Measurements from ENCODE around the gene OPALIN.

Gene OPALIN

DNA sequence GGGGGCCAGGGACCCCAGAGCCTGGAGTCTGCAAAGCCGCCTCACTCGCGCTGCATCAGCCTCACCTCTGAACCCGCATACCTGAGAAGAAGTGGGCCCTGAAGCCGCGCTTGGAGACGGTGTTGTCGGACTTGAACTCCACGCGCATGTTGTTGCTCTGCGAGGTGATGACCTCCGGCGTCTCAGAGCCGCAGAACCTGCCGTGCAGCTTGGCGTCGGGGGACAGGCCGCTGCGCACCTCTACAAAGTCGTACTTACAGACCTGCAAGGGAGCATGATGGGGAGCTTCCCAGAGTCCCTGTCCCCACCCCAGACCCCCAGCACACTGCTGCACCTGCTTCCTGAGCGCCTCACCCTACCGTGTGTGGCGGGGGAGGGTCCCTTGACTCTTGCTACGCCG lies 25.7 kb upstream of the OPALIN start:
- Mint-ChIP-seq H3K27me3 (peaks cover 39 to 78% of the 10 kb centered on the region in 2 donors), H3K4me3 (no peak overlapping the region), H3K9me3 (no peaks in the 10 kb centered on the region), H3K4me1 (ENCODE audit: low read depth in 2 of 2) (no peaks in the 10 kb centered on the region), H3K27ac (no peak overlapping the region), H3K36me3 (ENCODE audit: insufficient read depth) (no peaks in the 10 kb centered on the region)
- no peak for ATAC-seq (replicated peaks)
- no peak for DNase-seq

DNA sequence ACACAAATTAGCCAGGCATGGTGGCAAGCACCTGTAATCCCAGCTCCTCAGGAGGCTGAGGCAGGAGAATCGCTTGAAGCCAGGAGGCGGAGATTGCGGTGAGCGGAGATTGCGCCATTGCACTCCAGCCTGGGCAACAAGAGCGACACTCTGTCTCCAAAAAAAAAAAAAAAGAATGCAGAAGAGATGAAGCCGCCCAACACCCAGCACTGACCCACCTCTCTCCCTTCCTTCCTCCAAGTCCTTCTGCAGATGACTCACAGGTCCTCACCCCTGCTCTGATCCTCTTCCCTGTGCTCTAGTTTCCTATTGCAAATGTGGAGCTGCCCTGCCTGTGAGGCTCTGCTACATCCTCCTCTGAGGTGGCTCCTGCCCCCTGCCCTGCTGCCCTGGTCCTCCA lies 22.0 kb upstream of the OPALIN start:
- no peaks in the 10 kb centered on the region for H3K9me3 Mint-ChIP-seq
- DNase-seq (no peak), ATAC-seq (replicated peaks) (peak; percentile 21)
- no peak overlapping the region for H3K27ac Mint-ChIP-seq
- H3K4me3 Mint-ChIP-seq = no peak overlapping the region
- H3K27me3 Mint-ChIP-seq = peaks cover 36 to 76% of the 10 kb centered on the region in 2 donors
- no peaks in the 10 kb centered on the region for H3K36me3 Mint-ChIP-seq (ENCODE audit: insufficient read depth)
- peaks cover 0 to under 1% of the 10 kb centered on the region in 2 donors for H3K4me1 Mint-ChIP-seq (ENCODE audit: low read depth in 2 of 2)

DNA sequence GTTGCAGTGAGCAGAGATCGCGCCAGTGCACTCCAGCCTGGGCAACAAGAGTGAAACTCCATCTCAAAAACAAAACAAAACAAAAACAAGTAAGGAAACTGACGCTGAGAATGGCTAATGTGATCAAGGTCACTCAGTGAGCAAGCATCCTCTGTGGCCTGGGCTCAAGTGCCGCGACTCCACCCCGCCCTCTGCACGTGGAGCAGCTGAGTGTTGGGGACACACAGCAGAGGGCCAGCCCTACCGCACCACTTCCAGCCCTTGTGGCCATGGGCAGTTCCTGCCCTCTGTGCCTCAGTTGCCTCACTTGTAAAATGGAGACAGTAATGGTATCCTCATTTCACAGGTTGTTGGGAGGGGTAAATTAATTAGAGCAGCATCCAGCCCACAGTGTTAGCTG lies 21.0 kb upstream of the OPALIN start:
- no peak overlapping the region for H3K4me3 Mint-ChIP-seq
- H3K36me3 Mint-ChIP-seq (ENCODE audit: insufficient read depth) = no peaks in the 10 kb centered on the region
- no peaks in the 10 kb centered on the region for H3K9me3 Mint-ChIP-seq
- peaks cover 0 to 6% of the 10 kb centered on the region in 2 donors for H3K4me1 Mint-ChIP-seq (ENCODE audit: low read depth in 2 of 2)
- DNase-seq = no peak
- no peak overlapping the region for H3K27ac Mint-ChIP-seq
- no peak for ATAC-seq (replicated peaks)
- peaks cover 37 to 76% of the 10 kb centered on the region in 2 donors for H3K27me3 Mint-ChIP-seq

DNA sequence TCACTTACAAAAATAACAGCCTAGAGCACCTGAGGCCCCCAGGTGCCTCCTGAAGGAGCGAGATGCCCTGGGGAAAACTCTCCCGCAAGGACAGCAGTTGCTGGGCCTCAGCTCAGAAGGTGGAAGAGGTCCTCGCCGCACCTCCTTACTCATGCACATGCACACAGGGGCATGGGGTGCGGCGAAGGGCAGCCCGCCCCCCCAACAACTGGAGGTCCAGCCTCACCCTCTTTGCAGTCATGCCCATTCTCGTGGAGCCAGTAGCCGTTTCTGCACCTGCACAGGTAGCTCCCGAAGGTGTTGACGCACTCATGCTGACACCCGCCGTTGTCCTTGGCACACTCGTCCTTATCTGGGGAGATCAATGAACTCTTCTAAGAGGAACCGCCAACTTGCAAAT lies 19.9 kb upstream of the OPALIN start:
- ATAC-seq (replicated peaks) (no peak), DNase-seq (no peak)
- Mint-ChIP-seq H3K9me3 (no peaks in the 10 kb centered on the region), H3K4me1 (ENCODE audit: low read depth in 2 of 2) (peaks cover 0 to 8% of the 10 kb centered on the region in 2 donors), H3K4me3 (no peak overlapping the region), H3K27me3 (peaks cover 39 to 76% of the 10 kb centered on the region in 2 donors), H3K27ac (no peak overlapping the region), H3K36me3 (ENCODE audit: insufficient read depth) (no peaks in the 10 kb centered on the region)

GRCh38 chr10:96377816-96378294 lies 19.1 kb upstream of the OPALIN start:
- no peak for ATAC-seq (replicated peaks)

DNA sequence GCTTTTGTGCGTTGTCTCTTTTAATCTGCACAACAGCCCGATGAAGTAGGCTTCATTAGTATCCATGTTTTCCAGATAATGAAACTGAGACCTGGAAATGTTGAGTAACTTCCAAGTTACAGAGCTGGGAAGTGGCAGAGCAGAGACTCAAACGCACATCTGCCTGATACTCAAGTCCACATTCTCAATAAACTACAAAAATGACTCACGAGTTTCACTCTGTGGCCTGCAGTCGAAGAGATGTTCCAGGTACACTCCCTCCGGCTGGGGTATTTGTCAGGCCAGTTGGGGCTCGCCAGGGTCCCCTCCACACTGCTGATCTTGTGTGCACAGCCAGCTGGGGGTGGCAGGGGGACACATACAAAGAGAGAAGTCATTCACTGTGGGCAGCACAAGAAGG lies 17.7 kb upstream of the OPALIN start:
- no peak overlapping the region for H3K27ac Mint-ChIP-seq
- no peaks in the 10 kb centered on the region for H3K36me3 Mint-ChIP-seq (ENCODE audit: insufficient read depth)
- H3K9me3 Mint-ChIP-seq = no peaks in the 10 kb centered on the region
- DNase-seq (no peak), ATAC-seq (replicated peaks) (no peak)
- H3K4me1 Mint-ChIP-seq (ENCODE audit: low read depth in 2 of 2) = peaks cover 0 to 8% of the 10 kb centered on the region in 2 donors
- H3K4me3 Mint-ChIP-seq = no peak overlapping the region
- H3K27me3 Mint-ChIP-seq = peaks cover 51 to 82% of the 10 kb centered on the region in 2 donors

More at GRCh38 chr10:96377816-96378294, 19.1 kb upstream of the OPALIN start:
- Mint-ChIP-seq H3K4me3 (no peak overlapping the region), H3K9me3 (no peaks in the 10 kb centered on the region), H3K36me3 (ENCODE audit: insufficient read depth) (no peaks in the 10 kb centered on the region), H3K4me1 (ENCODE audit: low read depth in 2 of 2) (peaks cover 0 to 8% of the 10 kb centered on the region in 2 donors), H3K27ac (no peak overlapping the region), H3K27me3 (peaks cover 45 to 78% of the 10 kb centered on the region in 2 donors)
- no peak for DNase-seq

- Mint-ChIP-seq H3K27ac (no peak overlapping the region), H3K4me3 (peak overlapping the region; percentile 53 to 57), H3K27me3 (peaks cover 46 to 80% of the 10 kb centered on the region in 2 donors), H3K4me1 (ENCODE audit: low read depth in 2 of 2) (peaks cover 0 to 10% of the 10 kb centered on the region in 2 donors), H3K9me3 (no peaks in the 10 kb centered on the region), H3K36me3 (ENCODE audit: insufficient read depth) (no peaks in the 10 kb centered on the region)
- ATAC-seq (replicated peaks) (peak; percentile 86), DNase-seq (peak; percentile 56 to 71 (median 57))
Measured at GRCh38 chr10:96374985-96375830, 16.4 kb upstream of the OPALIN start.

DNA sequence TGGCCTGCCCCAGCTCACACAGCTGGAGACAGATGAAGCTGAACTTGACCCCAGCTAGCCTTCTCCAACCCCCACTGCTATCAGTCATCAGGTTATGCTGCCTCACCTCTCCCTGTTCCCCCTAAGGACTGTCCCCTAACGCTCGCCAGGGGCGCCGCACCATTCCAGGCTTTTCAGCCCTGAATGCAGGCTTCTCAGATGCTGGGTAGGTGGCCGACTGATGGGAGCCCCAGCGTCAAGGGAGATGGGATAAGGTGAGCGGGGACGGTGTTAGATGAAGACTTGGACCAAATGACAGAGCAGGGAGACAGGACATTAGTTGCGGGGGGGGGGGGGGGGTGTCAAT lies 15.8 kb upstream of the OPALIN start:
- Mint-ChIP-seq H3K27ac (no peak overlapping the region), H3K4me3 (peak overlapping the region; percentile 53 to 57), H3K4me1 (ENCODE audit: low read depth in 2 of 2) (peaks cover 0 to 10% of the 10 kb centered on the region in 2 donors), H3K9me3 (no peaks in the 10 kb centered on the region), H3K36me3 (ENCODE audit: insufficient read depth) (no peaks in the 10 kb centered on the region), H3K27me3 (peaks cover 46 to 81% of the 10 kb centered on the region in 2 donors)
- DNase-seq (no peak), ATAC-seq (replicated peaks) (no peak)

DNA sequence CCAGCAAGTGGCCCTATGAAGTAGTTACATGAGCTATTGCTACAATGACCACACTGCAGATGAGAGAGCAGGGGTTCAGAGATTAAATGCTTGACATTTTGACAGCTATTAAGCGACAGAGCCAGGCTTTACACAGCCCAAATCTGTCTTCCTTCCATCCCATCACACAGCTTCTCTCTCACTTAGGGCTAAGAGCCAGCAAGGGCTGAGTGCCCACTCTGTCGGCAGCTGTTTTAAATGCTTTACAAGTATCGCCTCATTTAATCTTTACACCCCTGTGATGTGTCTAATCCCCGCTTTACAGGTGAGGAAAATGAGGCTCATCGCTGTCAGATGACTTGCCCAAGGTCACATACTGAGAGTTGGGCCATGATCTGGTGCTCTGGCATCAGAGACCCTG lies 15.2 kb upstream of the OPALIN start:
- DNase-seq = no peak
- Mint-ChIP-seq H3K36me3 (ENCODE audit: insufficient read depth) (no peaks in the 10 kb centered on the region), H3K4me3 (peak overlapping the region; percentile 53 to 57), H3K4me1 (ENCODE audit: low read depth in 2 of 2) (peaks cover 0 to 10% of the 10 kb centered on the region in 2 donors), H3K27ac (no peak overlapping the region), H3K27me3 (peaks cover 46 to 78% of the 10 kb centered on the region in 2 donors), H3K9me3 (no peaks in the 10 kb centered on the region)
- ATAC-seq (replicated peaks) = no peak

- Mint-ChIP-seq H3K27ac (no peak overlapping the region), H3K4me1 (ENCODE audit: low read depth in 2 of 2) (peaks cover 0 to 10% of the 10 kb centered on the region in 2 donors), H3K36me3 (ENCODE audit: insufficient read depth) (no peaks in the 10 kb centered on the region), H3K9me3 (no peaks in the 10 kb centered on the region), H3K27me3 (peaks cover 32 to 53% of the 10 kb centered on the region in 2 donors), H3K4me3 (no peak overlapping the region)
- DNase-seq (no peak), ATAC-seq (replicated peaks) (no peak)
Measured at GRCh38 chr10:96371356-96371755, 12.6 kb upstream of the OPALIN start.

DNA sequence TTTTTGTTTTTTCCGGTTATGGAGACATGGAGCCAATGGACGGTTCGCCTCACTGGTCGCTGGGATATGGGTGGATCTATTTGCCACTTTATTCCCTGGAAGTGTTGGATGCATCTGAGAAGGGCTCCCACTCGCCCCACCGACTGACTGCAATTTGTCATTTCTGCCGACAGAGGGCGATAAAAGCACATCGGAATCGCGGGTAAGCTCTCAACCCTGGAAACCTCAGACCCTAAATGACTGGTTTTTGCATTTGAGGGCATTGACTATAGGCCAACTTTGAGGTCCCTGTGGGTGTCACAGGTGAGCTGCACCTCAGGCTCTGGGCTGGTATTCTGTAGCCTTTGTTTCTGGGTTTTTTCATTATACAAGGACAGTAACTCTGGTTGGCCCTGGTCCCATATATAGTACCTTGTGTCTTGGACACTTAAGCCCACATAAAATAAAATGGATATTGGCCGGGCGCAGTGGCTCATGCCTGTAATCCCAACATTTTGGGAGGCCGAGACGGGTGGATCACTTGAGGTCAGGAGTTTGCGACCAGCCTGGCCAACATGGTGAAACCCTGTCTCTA lies 11.9 kb upstream of the OPALIN start:
- DNase-seq (peak; percentile 29 to 48 (median 46)), ATAC-seq (replicated peaks) (peak; percentile 35)
- Mint-ChIP-seq H3K4me1 (ENCODE audit: low read depth in 2 of 2) (peaks cover 0 to 8% of the 10 kb centered on the region in 2 donors), H3K36me3 (ENCODE audit: insufficient read depth) (no peaks in the 10 kb centered on the region), H3K9me3 (no peaks in the 10 kb centered on the region), H3K4me3 (no peak overlapping the region), H3K27ac (no peak overlapping the region), H3K27me3 (peaks cover 29 to 49% of the 10 kb centered on the region in 2 donors)

GRCh38 chr10:96369890-96370583 lies 11.2 kb upstream of the OPALIN start:
- Mint-ChIP-seq H3K27me3 (peaks cover 25 to 42% of the 10 kb centered on the region in 2 donors), H3K36me3 (ENCODE audit: insufficient read depth) (no peaks in the 10 kb centered on the region), H3K4me3 (no peak overlapping the region), H3K4me1 (ENCODE audit: low read depth in 2 of 2) (peaks cover 0 to 4% of the 10 kb centered on the region in 2 donors), H3K9me3 (no peaks in the 10 kb centered on the region), H3K27ac (no peak overlapping the region)
- ATAC-seq (replicated peaks) (no peak), DNase-seq (no peak)

- H3K36me3 Mint-ChIP-seq (ENCODE audit: insufficient read depth) = no peaks in the 10 kb centered on the region
Measured at GRCh38 chr10:96368971-96369370, 10.2 kb upstream of the OPALIN start.

More at GRCh38 chr10:96368971-96369370, 10.2 kb upstream of the OPALIN start:
- ATAC-seq (replicated peaks) (no peak), DNase-seq (no peak)
- H3K4me1 Mint-ChIP-seq (ENCODE audit: low read depth in 2 of 2) = peaks cover 0 to 2% of the 10 kb centered on the region in 2 donors
- no peak overlapping the region for H3K27ac Mint-ChIP-seq
- H3K4me3 Mint-ChIP-seq = no peak overlapping the region
- no peaks in the 10 kb centered on the region for H3K9me3 Mint-ChIP-seq
- peaks cover 18 to 32% of the 10 kb centered on the region in 2 donors for H3K27me3 Mint-ChIP-seq

Data from effector memory CD8-positive, alpha-beta T cell (primary cell).